Activated gamma-delta T cell treated with Interleukin-2 at 50 U/mL for 16 hours (primary cell): ENCODE measurements around the gene CAD.
"Not testable (repeated sequence)": the region's sequence is repeated elsewhere in the genome, so short reads cannot be mapped to it uniquely, and the experiment has no call there.

Experiments used
- DNase-seq: peaks from one replicate; pipeline ENCODE4 v3.0.0-alpha.2; 2020

Gene CAD

DNA sequence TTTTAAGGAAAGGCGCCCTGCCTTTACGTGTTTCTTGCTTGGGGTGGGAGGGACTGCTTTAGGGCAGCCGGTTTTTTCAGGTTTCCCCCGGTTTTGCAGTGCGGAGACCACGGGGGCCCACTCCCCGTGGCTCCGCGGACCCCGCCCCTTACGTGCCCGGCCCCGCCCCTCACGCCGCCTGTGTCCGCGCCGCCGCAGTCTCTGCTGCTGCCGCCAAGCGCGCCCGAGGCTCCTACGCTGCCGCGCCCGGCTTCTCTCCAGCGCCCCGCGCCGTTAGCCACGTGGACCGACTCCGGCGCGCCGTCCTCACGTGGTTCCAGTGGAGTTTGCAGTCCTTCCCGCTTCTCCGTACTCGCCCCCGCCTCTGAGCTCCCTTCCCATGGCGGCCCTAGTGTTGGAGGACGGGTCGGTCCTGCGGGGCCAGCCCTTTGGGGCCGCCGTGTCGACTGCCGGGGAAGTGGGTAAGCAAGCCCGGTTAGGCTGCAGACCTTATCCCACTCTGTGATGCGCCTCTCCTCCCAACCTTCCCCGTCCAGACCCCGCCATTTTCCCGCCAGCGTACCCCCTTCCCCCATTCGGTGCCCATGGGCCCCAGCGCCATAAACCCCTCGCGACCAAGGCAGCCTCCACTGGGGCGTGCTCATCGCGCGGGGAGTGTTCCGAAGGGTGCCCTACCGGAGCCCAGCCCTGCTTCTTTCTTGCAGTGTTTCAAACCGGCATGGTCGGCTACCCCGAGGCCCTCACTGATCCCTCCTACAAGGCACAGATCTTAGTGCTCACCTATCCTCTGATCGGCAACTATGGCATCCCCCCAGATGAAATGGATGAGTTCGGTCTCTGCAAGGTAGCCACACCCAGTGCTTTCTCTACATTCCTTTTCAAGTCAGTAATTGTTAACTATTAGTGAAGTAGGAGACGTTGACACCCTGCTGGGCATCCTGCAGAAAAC lies at the start of gene CAD:
TSS of gene CAD (plus strand) at position 197 of the 949 bp plus-strand sequence. CDS start at position 380, 183 bp downstream.
- peak; percentile 82 for DNase-seq

DNA sequence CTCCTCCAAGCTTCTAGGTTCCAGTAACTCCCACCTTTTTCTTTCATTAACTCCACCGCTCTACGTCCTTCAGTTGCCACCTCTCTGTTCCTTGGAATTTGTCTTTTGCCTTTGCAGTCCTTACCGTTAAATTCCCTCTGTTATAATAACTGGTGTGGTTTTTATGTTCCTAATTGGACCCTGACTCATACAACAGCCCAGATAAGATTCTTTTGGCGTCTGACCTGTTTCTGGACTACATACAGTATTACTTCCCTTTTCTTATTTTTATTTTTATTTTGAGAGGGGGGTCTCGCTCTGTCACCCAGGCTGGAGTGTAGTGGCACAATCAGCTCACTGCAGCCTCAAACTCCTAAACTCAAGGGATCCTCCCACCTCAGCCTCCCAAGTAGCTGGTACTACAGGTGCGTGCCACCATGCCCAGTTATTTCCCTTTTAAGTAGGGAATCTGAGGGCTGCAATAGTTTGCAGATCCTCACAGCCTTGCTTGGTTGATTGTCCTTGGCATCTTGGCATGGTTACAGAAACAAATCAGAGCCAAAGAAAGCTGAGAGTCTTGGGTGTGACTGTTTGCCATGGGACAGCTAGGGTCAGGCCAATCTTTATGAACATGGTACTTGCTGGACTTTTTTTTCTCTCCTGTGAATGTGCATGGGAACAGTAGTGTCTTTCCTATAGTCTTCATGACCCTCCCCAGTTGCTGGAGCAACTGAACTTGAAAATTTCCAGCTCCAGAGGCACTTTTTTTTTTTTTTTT lies 46.4 kb upstream of the CAD start:
- DNase-seq, result no peak

DNA sequence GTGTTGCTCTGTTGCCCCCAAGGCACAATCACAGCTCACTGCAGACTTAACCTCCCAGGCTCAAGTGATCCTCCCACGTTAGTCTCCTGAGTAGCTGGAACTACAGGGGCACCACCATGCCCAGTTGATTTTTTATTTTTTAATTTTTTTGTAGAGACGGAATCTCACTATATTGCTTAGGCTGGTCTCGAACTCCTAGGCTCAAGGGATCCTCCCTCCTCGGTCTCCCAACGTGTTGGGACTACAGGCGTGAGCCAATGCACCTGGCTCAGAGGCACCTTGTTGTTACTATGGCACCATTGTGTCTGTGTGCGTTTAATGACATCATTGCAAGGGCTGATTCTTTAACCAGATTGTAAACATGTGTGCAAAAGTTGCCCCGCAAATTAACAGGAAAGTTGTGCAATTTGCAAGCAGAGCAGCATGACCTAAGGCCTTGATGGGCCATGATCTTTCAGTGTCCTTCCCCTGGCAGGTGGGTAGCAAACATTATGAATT lies 45.8 kb upstream of the CAD start:
- no peak for DNase-seq

DNA sequence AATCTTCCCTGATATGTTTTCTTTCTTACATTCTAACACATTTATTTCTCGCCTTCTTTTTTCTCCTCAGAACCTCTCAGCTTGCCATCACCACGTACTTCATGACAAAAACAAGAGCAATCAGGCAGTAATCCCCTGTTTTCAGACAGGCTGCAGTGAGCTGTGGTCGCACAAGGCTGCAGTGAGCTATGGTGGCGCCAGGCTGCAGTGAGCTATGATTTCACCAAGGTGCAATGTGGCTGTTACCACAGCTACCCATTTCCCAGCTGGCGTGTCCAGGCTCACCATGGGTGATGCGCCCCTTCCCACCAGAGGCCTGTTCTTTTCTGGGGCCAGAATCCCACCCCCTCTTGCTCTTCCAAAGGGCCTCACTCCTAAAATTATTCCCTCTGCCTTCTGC lies 42.5 kb upstream of the CAD start:
- no peak for DNase-seq

DNA sequence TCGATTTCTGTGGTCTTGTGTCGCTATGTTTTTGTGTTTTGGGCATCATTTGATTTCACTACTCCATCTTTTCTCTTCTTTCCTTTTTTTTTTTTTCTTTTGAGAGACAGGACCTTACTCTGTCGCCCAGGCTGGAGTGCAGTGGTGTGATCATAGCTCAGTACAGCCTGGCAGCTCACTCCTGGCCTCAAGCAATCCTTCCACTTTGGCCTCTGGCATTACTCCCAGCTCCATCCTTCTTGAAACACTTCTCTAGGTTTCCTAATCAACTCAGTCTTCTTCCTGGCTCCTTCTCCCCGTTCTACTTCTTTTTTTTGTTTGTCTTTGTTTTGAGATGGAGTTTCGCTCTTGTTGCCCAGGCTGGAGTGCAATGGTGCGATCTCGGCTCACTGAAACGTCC lies 41.8 kb upstream of the CAD start:
- DNase-seq, result no peak

DNA sequence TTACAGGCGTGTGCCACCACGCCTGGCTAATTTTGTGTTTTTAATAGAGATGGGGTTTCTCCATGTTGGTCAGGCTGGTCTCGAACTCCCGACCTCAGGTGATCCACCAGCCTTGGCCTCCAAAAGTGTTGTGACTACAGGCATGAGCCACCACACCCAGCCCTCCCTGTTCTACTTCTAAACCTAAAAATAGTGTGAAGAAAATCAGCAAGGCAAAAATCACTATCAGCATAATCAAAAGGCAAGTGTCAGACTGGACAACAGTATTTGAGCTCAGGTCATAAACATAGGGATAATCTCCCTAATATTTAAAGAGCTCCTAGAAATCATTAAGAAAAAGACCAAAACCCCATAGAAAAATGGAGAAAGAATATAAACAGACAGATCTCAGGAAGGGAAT lies 41.4 kb upstream of the CAD start:
- DNase-seq, result not testable (repeated sequence)

DNA sequence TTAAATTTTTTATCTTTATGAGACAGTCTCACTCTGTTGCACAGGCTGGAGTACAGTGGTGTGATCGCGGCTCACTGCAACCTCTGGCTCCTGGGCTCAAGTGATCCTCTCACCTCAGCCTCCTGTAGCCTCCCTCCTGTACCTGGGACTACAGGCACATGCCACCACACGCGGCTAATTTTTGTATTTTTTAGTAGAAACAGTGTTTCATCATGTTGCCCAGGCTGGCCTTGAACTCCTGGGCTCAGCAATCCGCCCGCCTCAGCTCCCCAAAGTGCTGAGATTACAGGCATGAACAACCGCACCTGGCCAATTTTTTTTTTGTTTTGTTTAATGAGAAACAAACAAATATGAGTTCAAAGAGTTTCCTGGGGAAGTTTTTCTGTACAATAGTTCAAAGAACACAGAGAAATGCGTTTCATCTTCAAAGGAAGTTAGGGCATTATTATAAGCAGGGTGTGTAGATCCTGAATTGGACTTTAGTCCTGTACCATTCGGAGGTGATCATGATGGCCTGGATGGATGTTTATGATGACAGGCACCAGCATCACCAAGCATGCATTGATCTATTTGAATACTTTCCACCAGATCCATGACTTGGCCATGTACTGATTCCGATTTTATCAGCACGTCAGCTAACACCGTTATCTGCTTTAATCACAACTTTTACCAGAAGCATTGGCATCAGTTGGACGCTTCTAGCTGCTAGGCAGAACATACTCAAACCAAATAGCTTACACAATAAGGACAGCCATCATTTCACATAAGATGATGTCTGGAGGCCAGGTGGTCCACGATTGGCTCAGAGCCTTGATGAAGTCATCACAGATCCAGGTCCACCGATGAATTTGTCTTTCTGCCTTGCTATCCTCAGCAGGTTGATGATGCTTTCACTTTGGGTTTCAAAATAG lies 39.5 kb upstream of the CAD start:
- DNase-seq, result no peak

DNA sequence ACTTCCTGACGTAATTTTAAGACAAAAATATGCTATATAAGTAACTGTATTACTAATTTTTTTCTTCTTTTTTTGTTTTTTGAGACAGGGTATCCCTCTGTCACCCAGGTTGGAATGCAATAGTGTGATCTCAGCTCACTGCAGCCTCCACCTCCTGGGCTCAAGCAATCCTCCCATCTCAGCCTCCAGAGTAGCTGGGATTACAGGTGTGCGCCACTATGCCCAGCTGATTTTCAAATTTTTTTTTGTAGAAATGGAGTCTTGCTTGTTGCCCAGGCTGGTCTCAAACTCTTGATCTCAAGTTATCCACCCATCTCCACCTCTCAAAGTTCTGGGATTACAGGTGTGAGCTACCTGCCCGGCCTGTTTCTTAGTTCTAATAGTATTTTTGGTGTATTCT lies 38.7 kb upstream of the CAD start:
- no peak for DNase-seq

DNA sequence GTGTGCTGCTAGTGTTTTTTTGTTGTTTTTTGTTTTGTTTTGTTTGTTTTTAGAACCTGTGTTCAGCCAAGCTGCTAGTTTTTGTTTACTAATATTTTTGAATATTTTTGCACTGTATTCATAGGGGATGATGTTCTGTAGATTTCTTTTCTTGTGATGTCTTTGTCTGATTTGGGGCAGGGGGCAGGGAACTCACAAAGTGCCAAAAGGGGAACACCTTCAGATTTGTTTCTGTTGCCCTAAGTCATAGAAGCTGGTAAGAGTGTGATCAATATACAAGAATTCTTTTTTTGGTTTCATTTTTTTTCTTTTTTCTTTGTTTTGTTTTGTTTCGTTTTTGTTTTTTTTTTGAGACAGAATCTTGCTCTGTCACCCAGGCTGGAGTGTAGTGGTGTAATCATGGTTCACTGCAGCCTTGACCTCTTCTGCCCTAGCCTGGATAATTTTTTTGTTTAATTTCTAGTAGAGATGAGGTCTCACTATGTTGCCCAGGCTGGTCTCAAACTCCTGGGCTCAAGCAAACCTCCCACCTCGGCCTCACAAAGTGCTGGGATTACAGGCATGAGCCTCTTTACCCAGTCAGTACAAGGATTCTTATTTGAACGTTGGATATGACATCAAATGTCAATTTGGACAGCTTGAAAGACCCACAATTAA lies 37.7 kb upstream of the CAD start:
- DNase-seq, result no peak

DNA sequence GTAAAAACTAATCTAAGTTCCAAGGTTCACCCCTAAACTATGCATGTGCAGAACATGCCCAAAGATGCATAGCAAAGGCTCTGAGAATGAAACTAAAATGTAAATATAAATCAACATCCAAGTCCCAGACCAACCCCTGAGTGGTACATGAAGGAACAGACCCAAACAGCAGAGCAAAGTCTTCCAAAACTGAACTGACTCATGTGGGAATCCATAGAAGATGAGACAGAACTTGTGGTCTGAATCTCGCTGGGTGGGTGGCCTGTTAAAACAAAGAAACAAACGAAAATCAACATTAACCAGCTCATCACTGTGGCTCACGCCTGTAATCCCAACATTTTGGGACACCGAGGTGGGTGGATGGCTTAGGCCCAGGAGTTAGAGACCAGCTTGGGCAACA lies 34.8 kb upstream of the CAD start:
- no peak for DNase-seq

DNA sequence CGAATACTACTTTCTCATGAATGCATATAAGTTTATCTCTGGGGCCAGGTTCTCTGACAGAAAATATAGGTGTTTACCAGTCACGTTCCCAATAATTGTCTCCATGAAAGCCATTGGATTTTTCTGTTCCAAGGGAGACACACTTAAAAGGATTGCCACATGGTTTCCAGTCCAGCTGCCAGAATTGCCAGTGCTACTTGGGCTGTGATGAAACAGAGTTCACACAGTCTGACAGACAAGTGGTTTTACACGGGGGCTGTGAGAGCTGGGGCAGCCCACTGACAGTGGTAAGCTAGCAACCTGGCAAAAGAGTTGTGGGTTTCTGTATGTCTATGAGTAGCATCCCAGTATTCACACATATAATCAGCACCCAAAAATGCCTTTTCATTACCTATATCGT lies 33.1 kb upstream of the CAD start:
- no peak for DNase-seq

DNA sequence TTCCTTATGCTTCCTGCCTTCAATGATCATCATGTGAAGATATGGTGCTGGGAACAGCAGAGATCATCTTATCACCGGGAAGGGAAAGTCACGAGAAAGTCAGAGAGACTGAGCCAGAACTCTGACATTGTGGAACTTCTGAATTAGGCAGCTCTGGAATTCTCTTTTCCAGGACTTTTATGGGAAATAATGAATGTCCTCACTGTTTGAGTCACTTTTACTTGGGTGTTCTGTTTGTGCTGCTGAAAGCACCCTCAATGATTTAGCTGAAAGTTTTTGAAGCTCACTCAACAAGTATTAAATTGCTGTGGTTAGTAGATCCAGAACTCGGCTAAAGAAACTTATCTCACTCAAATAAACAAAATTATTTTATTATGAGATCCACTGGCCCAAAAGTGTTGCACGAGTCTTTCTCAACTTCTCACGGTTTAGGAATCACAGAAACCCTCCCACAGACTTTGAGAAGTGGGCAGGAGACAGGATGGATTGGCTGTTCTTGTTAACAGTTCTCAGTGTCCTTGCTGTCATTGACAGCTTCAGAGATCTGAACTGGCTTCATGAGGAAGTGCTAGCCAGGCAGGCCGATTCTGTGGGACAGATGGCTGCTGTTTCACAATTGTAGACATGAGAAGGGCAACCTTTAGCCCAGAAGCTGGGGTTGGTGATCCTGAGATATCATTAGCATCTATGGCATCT lies 31.7 kb upstream of the CAD start:
- DNase-seq, result no peak

DNA sequence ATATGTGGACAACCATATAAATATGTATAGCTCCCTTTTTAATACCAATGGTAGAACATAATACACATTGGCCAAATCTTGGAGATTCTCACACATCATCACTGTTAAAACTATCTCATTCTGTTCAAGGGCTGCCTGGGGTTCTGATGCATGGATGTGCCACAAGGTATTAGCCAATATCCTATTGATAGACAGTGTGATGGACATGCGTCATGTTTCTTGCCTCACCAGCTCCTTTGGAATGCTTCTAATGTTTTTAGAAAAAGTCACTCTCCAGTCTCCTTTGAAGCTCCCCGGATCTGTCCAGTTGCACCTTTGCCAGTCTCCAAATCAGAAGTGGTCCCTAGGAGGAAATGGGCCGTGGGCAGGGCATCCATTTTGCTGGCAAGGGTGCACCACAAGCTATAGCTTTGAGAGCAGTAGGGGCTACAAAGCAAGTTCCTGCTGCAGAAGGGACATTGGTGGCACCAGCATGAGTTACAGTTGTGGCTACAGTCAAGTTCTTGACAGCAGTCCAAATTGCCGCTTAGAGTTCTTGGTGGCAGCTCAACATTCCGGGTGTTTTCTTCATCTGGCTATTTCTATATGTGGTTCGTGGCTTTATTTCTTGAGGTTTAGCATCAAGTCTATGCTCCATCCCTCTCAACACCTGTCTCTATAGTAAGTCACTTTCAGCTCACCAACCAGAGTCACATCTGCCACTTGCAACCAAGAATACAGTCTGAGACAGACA lies 30.4 kb upstream of the CAD start:
- DNase-seq, result no peak

DNA sequence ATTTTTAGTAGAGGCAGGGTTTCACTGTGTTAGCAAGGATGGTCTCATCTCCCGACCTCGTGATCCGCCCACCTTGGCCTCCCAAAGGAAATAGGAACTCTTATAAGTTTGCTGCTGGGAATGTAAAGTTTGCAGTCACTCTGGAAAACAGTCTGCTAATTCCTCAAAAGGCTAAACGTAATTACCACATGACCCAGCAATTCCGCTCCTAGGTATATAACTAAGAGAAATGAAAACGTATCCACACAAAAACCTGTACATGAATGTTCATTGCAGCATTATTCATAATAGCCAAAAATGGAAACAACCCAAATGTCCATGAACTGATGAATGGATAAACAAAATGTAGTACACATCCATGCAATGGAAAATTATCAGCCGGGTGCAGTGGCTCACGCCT lies 27.2 kb upstream of the CAD start:
- no peak for DNase-seq

DNA sequence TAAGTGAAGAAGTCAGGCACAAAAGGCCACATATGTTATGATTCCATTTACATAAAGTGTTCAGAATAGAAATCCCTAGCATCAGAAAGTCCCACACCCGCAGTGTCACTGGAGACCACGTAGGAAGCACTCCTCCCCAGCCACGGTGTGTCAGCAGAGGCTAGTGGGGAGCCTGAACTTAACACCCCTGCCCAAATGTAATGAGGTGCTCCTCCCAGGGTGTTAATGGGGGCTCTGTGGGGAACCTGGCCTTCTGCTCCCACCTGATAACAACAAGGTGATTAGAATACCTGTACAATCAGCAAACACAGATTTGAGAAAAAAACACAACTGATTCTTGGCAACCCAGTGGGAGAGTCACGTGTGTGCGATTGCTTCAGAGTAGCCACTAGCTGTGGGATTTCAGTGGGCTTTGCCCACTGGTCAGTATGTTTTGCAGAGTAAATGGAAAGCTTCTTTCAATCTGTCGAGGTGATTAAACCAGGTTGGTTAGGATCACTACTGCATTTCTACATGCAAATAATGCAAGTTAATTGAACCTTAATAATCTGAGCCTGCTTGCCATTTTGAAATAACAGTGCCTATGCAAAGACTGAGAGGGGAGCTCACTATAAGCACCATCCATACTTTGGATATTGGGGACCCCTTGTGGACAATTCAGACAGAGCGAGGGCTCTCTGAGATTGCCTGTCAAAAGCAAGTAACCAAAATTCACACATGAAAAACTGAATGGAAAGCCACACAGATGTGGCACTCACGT lies 25.9 kb upstream of the CAD start:
- DNase-seq, result peak; percentile 39

DNA sequence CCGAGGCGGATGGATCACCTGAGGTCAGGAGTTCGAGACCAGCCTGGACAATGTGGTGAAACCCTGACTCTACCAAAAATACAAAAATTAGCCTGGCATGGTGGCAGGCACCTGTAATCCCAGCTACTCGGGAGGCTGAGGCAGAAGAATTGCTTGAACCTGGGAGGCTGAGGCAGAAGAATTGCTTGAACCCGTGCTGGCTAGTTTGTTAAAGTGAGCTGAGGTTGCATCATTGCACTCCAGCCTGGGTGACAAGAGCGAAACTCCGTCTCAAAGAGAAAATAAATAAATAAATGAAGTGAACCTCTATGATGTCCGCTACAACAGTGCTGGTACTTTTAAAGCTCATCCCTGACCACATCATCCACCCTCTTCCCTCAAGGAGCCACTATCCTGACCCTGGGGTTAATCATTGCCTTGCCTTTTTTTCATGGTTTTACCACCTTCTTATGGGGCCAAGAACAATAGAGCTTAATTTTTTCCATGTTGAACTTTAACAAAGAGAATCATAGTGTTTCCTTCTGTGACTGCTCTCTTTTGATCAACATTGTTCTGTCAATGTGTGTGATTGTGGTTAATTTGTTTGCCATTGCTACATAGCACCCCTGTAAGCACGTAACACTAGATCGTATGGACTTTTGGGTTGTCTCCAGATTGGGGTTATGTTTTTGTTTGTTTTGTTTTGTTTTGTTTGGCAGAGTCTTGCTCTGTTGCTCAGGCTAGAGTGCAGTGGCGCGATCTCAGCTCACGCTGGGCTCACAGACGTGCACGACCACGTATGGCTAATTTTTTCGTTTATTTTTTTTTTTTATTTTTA lies 22.4 kb upstream of the CAD start:
- DNase-seq, result no peak

DNA sequence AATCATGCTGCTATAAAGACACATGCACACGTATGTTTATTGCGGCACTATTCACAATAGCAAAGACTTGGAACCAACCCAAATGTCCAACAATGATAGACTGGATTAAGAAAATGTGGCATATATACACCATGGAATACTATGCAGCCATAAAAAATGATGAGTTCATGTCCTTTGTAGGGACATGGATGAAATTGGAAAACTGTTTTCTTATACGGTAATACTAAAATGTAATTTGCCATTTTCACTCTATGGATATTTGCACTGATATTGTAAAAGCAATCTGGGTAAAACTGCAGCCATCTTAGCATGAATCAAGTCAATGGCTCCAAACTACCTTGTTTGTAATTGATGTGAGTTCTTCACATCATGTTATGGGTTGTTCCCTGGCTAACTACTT lies 21.4 kb upstream of the CAD start:
- not testable (repeated sequence) for DNase-seq

DNA sequence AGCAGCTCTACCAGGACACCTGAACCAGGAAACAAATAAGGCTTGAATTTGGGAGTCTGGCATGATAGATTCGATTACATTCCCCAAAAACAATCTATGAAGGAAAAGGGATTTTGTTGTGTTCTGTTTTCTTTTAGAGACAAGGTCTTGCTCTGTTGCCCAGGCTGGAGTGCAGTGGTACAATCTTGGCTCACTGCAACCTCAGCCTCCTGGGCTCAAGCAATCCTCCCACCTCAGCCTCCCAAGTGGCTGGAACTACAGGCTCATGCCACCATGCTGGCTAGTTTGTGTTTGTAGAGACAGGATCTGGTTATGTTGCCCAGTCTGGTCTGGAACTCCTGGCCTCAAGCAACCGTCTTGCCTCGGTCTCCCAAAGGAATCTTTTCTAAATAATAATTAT lies 19.1 kb upstream of the CAD start:
- not testable (repeated sequence) for DNase-seq

DNA sequence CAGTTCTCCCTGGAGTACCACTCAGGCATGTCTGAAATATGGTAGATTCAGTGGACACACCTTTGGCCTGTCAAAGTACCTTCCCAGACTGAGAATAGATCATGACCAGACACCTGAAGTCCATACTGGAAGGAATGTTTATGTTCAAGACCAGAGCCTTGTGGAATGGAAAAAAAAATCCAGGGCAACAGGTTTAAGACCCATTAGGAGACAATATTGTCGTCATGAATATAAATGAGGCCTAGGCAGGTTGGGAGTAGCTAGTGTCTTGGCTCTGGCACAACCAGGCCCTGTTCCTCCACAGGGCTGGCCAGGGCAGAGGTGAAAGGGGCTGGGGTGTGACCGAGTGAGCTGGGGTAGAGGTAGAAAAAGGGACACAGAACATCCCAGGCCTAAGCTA lies 18.5 kb upstream of the CAD start:
- no peak for DNase-seq
